Measurements from ENCODE around the gene PRPF8. TPM values are rescaled to one million over a fixed set of nuclear protein-coding genes. Genes with fewer than 3 reads are reported as not detected.

The PRPF8 gene
- total RNA-seq, 4 donors from 2014 or later = 186 to 341 (median 220) TPM

GRCh38 chr17:1714427-1714979, 29.8 kb upstream of the PRPF8 start:
- Histone ChIP-seq H3K27me3 (no peaks in the 10 kb centered on the region), H3K9me3 (no peaks in the 10 kb centered on the region), H3K36me3 (peaks cover 20% of the 10 kb centered on the region), H3K4me1 (peaks cover 67% of the 10 kb centered on the region), H3K4me3 (peak overlapping the region; percentile 99), H3K27ac (peak overlapping the region; percentile 100)
- WGBS = 6% methylated on average over 14 of the region's 19 CpGs
- TF ChIP-seq POLR2AphosphoS5 (IDR thresholded peaks at IDR 0.05) (peak in 1 of 3 donors; percentile 61), POLR2A (IDR thresholded peaks at IDR 0.05) (peak in 1 of 2 donors; percentile 18), EP300 (IDR thresholded peaks at IDR 0.05) (no peak)
- DNase-seq (ENCODE audit: low spot score in 2 of 2) = peak; percentile 99

DNA sequence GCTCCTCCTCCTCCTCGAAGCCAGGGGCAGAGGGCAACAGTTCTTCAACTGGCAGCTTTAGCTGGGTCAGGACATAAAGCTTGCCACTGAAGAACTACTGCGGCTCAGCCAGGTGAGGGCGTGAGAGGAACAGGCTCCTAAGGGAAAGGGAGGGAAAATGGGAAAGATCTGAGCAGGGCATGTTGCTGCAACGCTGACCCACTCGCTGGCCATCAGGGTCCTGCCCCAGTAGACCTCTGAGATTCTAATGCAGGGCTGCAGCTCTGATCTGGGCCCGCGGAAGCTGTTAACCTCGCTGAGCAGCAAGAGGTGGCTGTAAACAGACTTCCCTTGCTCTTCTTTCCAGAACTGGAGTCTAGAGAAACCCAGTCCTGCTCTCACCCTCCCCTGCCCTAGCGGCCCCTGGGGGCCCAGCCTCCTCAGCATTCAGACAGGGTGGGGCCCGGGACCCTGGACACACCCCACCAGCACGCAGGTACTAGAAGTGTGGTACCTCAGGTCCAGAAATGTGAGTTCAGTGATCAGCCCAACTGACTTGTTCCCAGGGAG, 29.3 kb upstream of the PRPF8 start:
- TF ChIP-seq POLR2AphosphoS5 (IDR thresholded peaks at IDR 0.05) (no peak), EP300 (IDR thresholded peaks at IDR 0.05) (no peak), POLR2A (IDR thresholded peaks at IDR 0.05) (no peak)
- TF ChIP-seq, protein P1, sequence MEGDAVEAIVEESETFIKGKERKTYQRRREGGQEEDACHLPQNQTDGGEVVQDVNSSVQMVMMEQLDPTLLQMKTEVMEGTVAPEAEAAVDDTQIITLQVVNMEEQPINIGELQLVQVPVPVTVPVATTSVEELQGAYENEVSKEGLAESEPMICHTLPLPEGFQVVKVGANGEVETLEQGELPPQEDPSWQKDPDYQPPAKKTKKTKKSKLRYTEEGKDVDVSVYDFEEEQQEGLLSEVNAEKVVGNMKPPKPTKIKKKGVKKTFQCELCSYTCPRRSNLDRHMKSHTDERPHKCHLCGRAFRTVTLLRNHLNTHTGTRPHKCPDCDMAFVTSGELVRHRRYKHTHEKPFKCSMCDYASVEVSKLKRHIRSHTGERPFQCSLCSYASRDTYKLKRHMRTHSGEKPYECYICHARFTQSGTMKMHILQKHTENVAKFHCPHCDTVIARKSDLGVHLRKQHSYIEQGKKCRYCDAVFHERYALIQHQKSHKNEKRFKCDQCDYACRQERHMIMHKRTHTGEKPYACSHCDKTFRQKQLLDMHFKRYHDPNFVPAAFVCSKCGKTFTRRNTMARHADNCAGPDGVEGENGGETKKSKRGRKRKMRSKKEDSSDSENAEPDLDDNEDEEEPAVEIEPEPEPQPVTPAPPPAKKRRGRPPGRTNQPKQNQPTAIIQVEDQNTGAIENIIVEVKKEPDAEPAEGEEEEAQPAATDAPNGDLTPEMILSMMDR (IDR thresholded peaks at IDR 0.05) = peak in 1 of 2 donors; percentile 42
- Histone ChIP-seq H3K9me3 (no peaks in the 10 kb centered on the region), H3K4me1 (peaks cover 69% of the 10 kb centered on the region), H3K4me3 (peak overlapping the region; percentile 99), H3K27ac (peak overlapping the region; percentile 100), H3K27me3 (no peaks in the 10 kb centered on the region), H3K36me3 (peaks cover 20% of the 10 kb centered on the region)
- WGBS = 11% methylated on average over 11 of the region's 11 CpGs
- peak in 1 of 2 donors; percentile 74 for DNase-seq (ENCODE audit: low spot score in 2 of 2)

GRCh38 chr17:1713160-1713877, 28.7 kb upstream of the PRPF8 start:
- H3K27me3 ChIP-seq = no peaks in the 10 kb centered on the region
- no peak for DNase-seq (ENCODE audit: low spot score in 2 of 2)
- H3K9me3 ChIP-seq = no peaks in the 10 kb centered on the region
- 62% methylated on average over 9 of the region's 10 CpGs for WGBS
- H3K4me3 ChIP-seq = peak overlapping the region; percentile 99
- H3K27ac ChIP-seq = peak overlapping the region; percentile 100
- peaks cover 63% of the 10 kb centered on the region for H3K4me1 ChIP-seq
- TF ChIP-seq, protein P1 (IDR thresholded peaks at IDR 0.05) = no peak
- TF ChIP-seq EP300 (IDR thresholded peaks at IDR 0.05) = no peak
- no peak for TF ChIP-seq POLR2A (IDR thresholded peaks at IDR 0.05)
- no peak for TF ChIP-seq POLR2AphosphoS5 (IDR thresholded peaks at IDR 0.05)
- H3K36me3 ChIP-seq = peaks cover 20% of the 10 kb centered on the region

GRCh38 chr17:1712271-1712670, 27.6 kb upstream of the PRPF8 start:
- H3K4me1 ChIP-seq = peaks cover 52% of the 10 kb centered on the region
- DNase-seq (ENCODE audit: low spot score in 2 of 2) = no peak
- peaks cover 20% of the 10 kb centered on the region for H3K36me3 ChIP-seq
- TF ChIP-seq, protein P1 (IDR thresholded peaks at IDR 0.05) = no peak
- TF ChIP-seq POLR2AphosphoS5 (IDR thresholded peaks at IDR 0.05) = no peak
- no peak for TF ChIP-seq POLR2A (IDR thresholded peaks at IDR 0.05)
- no peak for TF ChIP-seq EP300 (IDR thresholded peaks at IDR 0.05)
- WGBS = 96% methylated on average over 8 of the region's 8 CpGs
- no peaks in the 10 kb centered on the region for H3K27me3 ChIP-seq
- no peaks in the 10 kb centered on the region for H3K9me3 ChIP-seq
- no peak overlapping the region for H3K4me3 ChIP-seq
- H3K27ac ChIP-seq = no peak overlapping the region

- no peak for DNase-seq (ENCODE audit: low spot score in 2 of 2)
- peaks cover 48% of the 10 kb centered on the region for H3K4me1 ChIP-seq
- no peak for TF ChIP-seq POLR2A (IDR thresholded peaks at IDR 0.05)
- TF ChIP-seq, protein P1 (IDR thresholded peaks at IDR 0.05) = no peak
- no peak for TF ChIP-seq POLR2AphosphoS5 (IDR thresholded peaks at IDR 0.05)
- 81% methylated on average over 4 of the region's 4 CpGs for WGBS
- H3K9me3 ChIP-seq = no peaks in the 10 kb centered on the region
- no peak overlapping the region for H3K4me3 ChIP-seq
- no peak overlapping the region for H3K27ac ChIP-seq
- H3K27me3 ChIP-seq = no peaks in the 10 kb centered on the region
- peaks cover 20% of the 10 kb centered on the region for H3K36me3 ChIP-seq
Observed at GRCh38 chr17:1711804-1712203, 27.1 kb upstream of the PRPF8 start.
